HepG2 (cell line): ENCODE data around the gene TNS1. TPM values are rescaled to one million over a fixed set of nuclear protein-coding genes. Genes with fewer than 3 reads are reported as not detected.

Experiments used
- ATF4 ChIP-seq, 2 experiments: fragments of 450-650 bp in 1 of 2; sonication (generic) in 1 of 2; formaldehyde crosslinking; IDR thresholded peaks; 2 replicates each; pipeline versions ENCODE4 v1.5.0 to v1.8.0; 2020 to 2022; ENCODE audit warnings: mild to moderate bottlenecking in 1 of 2, missing genetic modification reagents in 1 of 2
- DRAP1 ChIP-seq: IDR thresholded peaks from 2 replicates; pipeline ENCODE4 v1.6.1; 2016; ENCODE audit warnings: missing genetic modification reagents, missing compliant biosample characterization
- ETV5 ChIP-seq: IDR thresholded peaks from 2 replicates; pipeline ENCODE4 v1.6.1; 2018; ENCODE audit warnings: missing biosample characterization, missing genetic modification reagents, inconsistent platforms, borderline replicate concordance
- HDAC1 ChIP-seq: sonication (generic); formaldehyde crosslinking; IDR thresholded peaks from 2 replicates; pipeline ENCODE4 v1.5.1; 2020; ENCODE audit warnings: mild to moderate bottlenecking, missing genetic modification reagents
- HIC2 ChIP-seq: sonication (generic); formaldehyde crosslinking; IDR thresholded peaks from 2 replicates; pipeline ENCODE4 v1.9.0; 2022; ENCODE audit warnings: low read depth, missing genetic modification reagents
- HOXA5 ChIP-seq: sonication (generic); formaldehyde crosslinking; IDR thresholded peaks from 2 replicates; pipeline ENCODE4 v1.4.0; 2020; ENCODE audit warnings: missing genetic modification reagents
- HOXA9 ChIP-seq: sonication (generic); formaldehyde crosslinking; IDR thresholded peaks from 2 replicates; pipeline ENCODE4 v1.8.1; 2022; ENCODE audit warnings: missing genetic modification reagents, mild to moderate bottlenecking, moderate library complexity, borderline replicate concordance
- KLF11 ChIP-seq: IDR thresholded peaks from 2 replicates; pipeline ENCODE4 v1.6.1; 2016; ENCODE audit warnings: missing compliant biosample characterization
- NFKB2 ChIP-seq: sonication (generic); formaldehyde crosslinking; IDR thresholded peaks from 2 replicates; pipeline ENCODE4 v1.4.0; 2020; ENCODE audit warnings: missing genetic modification reagents, borderline replicate concordance
- NR2C2 ChIP-seq: sonication (generic); formaldehyde crosslinking; IDR thresholded peaks from 2 replicates; pipeline ENCODE4 v1.4.0; 2020; ENCODE audit warnings: missing genetic modification reagents, mild to moderate bottlenecking, moderate library complexity, borderline replicate concordance
- TIGD3 ChIP-seq: sonication (generic); formaldehyde crosslinking; IDR thresholded peaks from 2 replicates; pipeline ENCODE4 v1.5.1; 2020; ENCODE audit warnings: mild to moderate bottlenecking, missing genetic modification reagents, borderline replicate concordance
- ZNF292 ChIP-seq: sonication (generic); formaldehyde crosslinking; IDR thresholded peaks from 2 replicates; pipeline ENCODE4 v1.8.1; 2022; ENCODE audit warnings: mild to moderate bottlenecking, low read depth, missing genetic modification reagents, borderline replicate concordance
- ZNF3 ChIP-seq: IDR thresholded peaks from 2 replicates; pipeline ENCODE4 v1.7.0; 2017; ENCODE audit warnings: inconsistent platforms
- ZNF414 ChIP-seq: sonication (generic); formaldehyde crosslinking; IDR thresholded peaks from 2 replicates; pipeline ENCODE4 v1.5.0; 2020; ENCODE audit warnings: missing genetic modification reagents
- ZNF558 ChIP-seq: sonication (generic); formaldehyde crosslinking; IDR thresholded peaks from 2 replicates; pipeline ENCODE4 v1.9.0; 2022; ENCODE audit warnings: mild to moderate bottlenecking, missing genetic modification reagents, borderline replicate concordance
- ZNF570 ChIP-seq: sonication (generic); formaldehyde crosslinking; IDR thresholded peaks from 2 replicates; pipeline ENCODE4 v1.4.0; 2020; ENCODE audit warnings: mild to moderate bottlenecking, missing genetic modification reagents, borderline replicate concordance
- ZNF609 ChIP-seq: sonication (generic); formaldehyde crosslinking; IDR thresholded peaks from 2 replicates; pipeline ENCODE4 v1.4.0; 2020; ENCODE audit warnings: mild to moderate bottlenecking, missing genetic modification reagents, borderline replicate concordance
- ZSCAN9 ChIP-seq: IDR thresholded peaks from 2 replicates; pipeline ENCODE4 v1.6.1; 2016; ENCODE audit warnings: borderline replicate concordance
- polyA plus RNA-seq, 8 experiments: library from polyadenylated mRNA; depleted of rRNA in 3 of 8; stranded (reverse) in 7 of 8; unstranded in 1 of 8; fragments of >200 nt; fragmentation: Illumina TruSeq in 4 of 8; extraction: Trizol in 4 of 8; gene quantifications; 2 replicates each; pipeline versions ENCODE4 v1.2.1 to v1.2.3, GENCODE V29; 2011 to 2016; ENCODE audit warnings: low read depth in 4 of 8, missing spikeins in 1 of 8, mixed read lengths in 1 of 8; ENCODE audit not compliant: insufficient read depth in 1 of 8
- total RNA-seq, 5 experiments: library from RNA; depleted of rRNA; stranded (reverse); fragments of >200 nt; fragmentation: Illumina TruSeq; extraction: Trizol; gene quantifications; 2 replicates each; pipeline ENCODE4 v1.2.3, GENCODE V29; 2016; ENCODE audit warnings: low read depth in 1 of 5

Gene TNS1
- total and polyA plus RNA-seq, 2 of the 13 experiments (the other 11 are each of a cell fraction or from before 2014, with no cell fraction given): 1.9 to 118 TPM

GRCh38 chr2:217903142-217903858 lies 99.5 kb downstream of the TNS1 start (continued):
- no peak for TF ChIP-seq ETV5
- no peak for TF ChIP-seq ZNF609 (CRISPR knock-in tag)
- TF ChIP-seq NR2C2 (CRISPR knock-in tag): no peak
- no peak for TF ChIP-seq KLF11 (CRISPR knock-in tag)
- TF ChIP-seq HDAC1 (CRISPR knock-in tag): no peak
- TF ChIP-seq HOXA9 (CRISPR knock-in tag): no peak
- TF ChIP-seq HOXA5 (CRISPR knock-in tag): 0 out of 2 replicates have a peak, but pooled peaks have one; percentile 18
- TF ChIP-seq ZNF570: no peak
- no peak for TF ChIP-seq ZSCAN9 (CRISPR knock-in tag)
- TF ChIP-seq TIGD3 (CRISPR knock-in tag): 0 out of 2 replicates have a peak, but pooled peaks have one; percentile 19
- 0 out of 2 replicates have a peak, but pooled peaks have one; percentile 20 for TF ChIP-seq NFKB2 (CRISPR knock-in tag)
- TF ChIP-seq ZNF558 (CRISPR knock-in tag): peak; percentile 10; the same call in 1 of the 2 replicates
- TF ChIP-seq ATF4 (CRISPR knock-in tag; IDR thresholded peaks at IDR 0.05): no peak
- TF ChIP-seq ZNF292 (CRISPR knock-in tag): no peak
- TF ChIP-seq ZNF3 (CRISPR knock-in tag): peak; percentile 88
- TF ChIP-seq DRAP1: no peak
- peak; percentile 84; the same call in 1 of the 2 replicates for TF ChIP-seq HIC2 (CRISPR knock-in tag)
- no peak; the same call in none of the 2 replicates for TF ChIP-seq ZNF414 (CRISPR knock-in tag)
